Measurements from ENCODE around the gene LRCOL1. TPM values are rescaled to one million over a fixed set of nuclear protein-coding genes. Genes with fewer than 3 reads are reported as not detected.

Gene LRCOL1
- total and polyA plus RNA-seq, 2 experiments from 2014 or later = 1.7 TPM; not detected in 1

GRCh38 chr12:132625731-132626430 is 15.5 kb upstream of the LRCOL1 start:
- no peaks in the 10 kb centered on the region for H3K9me3 Mint-ChIP-seq
- peaks cover 10% of the 10 kb centered on the region for H3K4me1 Mint-ChIP-seq
- Histone ChIP-seq H3K4me3 (no peak overlapping the region), H2AFZ (no peak overlapping the region), H3K36me3 (ENCODE audit: insufficient read depth) (peaks cover 12% of the 10 kb centered on the region), H4K20me1 (replicated peaks; ENCODE audit: insufficient read depth) (0 out of 2 replicates have a peak, but pooled peaks cover 10% of the 10 kb centered on the region), H3F3A (replicated peaks; ENCODE audit: low read depth) (0 out of 2 replicates have a peak, but pooled peaks cover 3% of the 10 kb centered on the region), H3K4me1 (ENCODE audit: insufficient read depth) (no peaks in the 10 kb centered on the region), H3K27ac (ENCODE audit: low read depth) (no peak overlapping the region), H3K4me2 (no peak overlapping the region), H3K9me2 (ENCODE audit: insufficient read depth) (no peaks in the 10 kb centered on the region), H3K27me3 (ENCODE audit: insufficient read depth) (no peaks in the 10 kb centered on the region), H3K79me2 (replicated peaks; ENCODE audit: insufficient read depth) (no peaks in the 10 kb centered on the region)
- H3K27me3 Mint-ChIP-seq (ENCODE audit: insufficient read depth, low read depth, poor library complexity) = peaks cover 13% of the 10 kb centered on the region
- no peak overlapping the region for H3K27ac Mint-ChIP-seq
- no peak overlapping the region for H3K4me3 Mint-ChIP-seq
- no peak for TF ChIP-seq ZNF331 (CRISPR knock-in tag; IDR thresholded peaks at IDR 0.05; ENCODE audit: low read depth)
- no peak for TF ChIP-seq CTCF (conservative IDR thresholded peaks at IDR 0.05; ENCODE audit: low read depth in 2 of 2)
- TF ChIP-seq EZH2 (IDR thresholded peaks at IDR 0.05; ENCODE audit: low read depth, unreplicated experiment) = no peak
- TF ChIP-seq NANOG (IDR thresholded peaks at IDR 0.05; ENCODE audit: borderline replicate concordance) = no peak
- no peak for TF ChIP-seq ZNF462 (CRISPR knock-in tag; IDR thresholded peaks at IDR 0.05)
- TF ChIP-seq EZH2phosphoT487 (IDR thresholded peaks at IDR 0.05; ENCODE audit: unreplicated experiment) = no peak
- TF ChIP-seq JUNB (IDR thresholded peaks at IDR 0.05; ENCODE audit: unreplicated experiment) = no peak
- TF ChIP-seq POLR2AphosphoS5 (IDR thresholded peaks at IDR 0.05; ENCODE audit: low read depth) = no peak
- TF ChIP-seq ETS1 (IDR thresholded peaks at IDR 0.05) = no peak
- TF ChIP-seq CREB1 (CRISPR knock-in tag; IDR thresholded peaks at IDR 0.05; ENCODE audit: low read depth) = no peak
- no peak for TF ChIP-seq ZNF114 (CRISPR knock-in tag; IDR thresholded peaks at IDR 0.05)
- no peak for TF ChIP-seq STAT1 (IDR thresholded peaks at IDR 0.05; ENCODE audit: unreplicated experiment)
- TF ChIP-seq REST (IDR thresholded peaks at IDR 0.05; ENCODE audit: unreplicated experiment) = no peak
- peaks cover 51% of the 10 kb centered on the region for H3K36me3 Mint-ChIP-seq (ENCODE audit: low read depth)
- ATAC-seq = no peak
- DNase-seq (ENCODE audit: low spot score) = no peak
